IPS-18a (cell line): Measurements from ENCODE around the gene SRP68.

Source experiments
- H3K27ac ChIP-seq: one replicate; pipeline ENCODE4 v1.5.1; 2013; ENCODE audit warnings: low read length
- H3K27me3 ChIP-seq: one replicate; pipeline ENCODE4 v1.6.1; 2013; ENCODE audit warnings: mild to moderate bottlenecking, low read length; ENCODE audit not compliant: control insufficient read depth, insufficient read depth
- H3K36me3 ChIP-seq: one replicate; pipeline ENCODE4 v1.6.1; 2013; ENCODE audit warnings: low read depth, low read length; ENCODE audit not compliant: control insufficient read depth
- H3K4me1 ChIP-seq: one replicate; pipeline ENCODE4 v1.6.1; 2013; ENCODE audit warnings: low read depth, low read length; ENCODE audit not compliant: control insufficient read depth
- H3K4me3 ChIP-seq: one replicate; pipeline ENCODE4 v1.5.1; 2013; ENCODE audit warnings: low read length
- H3K9ac ChIP-seq: one replicate; pipeline ENCODE4 v1.6.1; 2013; ENCODE audit warnings: mild to moderate bottlenecking, low read length, moderate library complexity
- H3K9me3 ChIP-seq: one replicate; pipeline ENCODE4 v1.6.1; 2013; ENCODE audit warnings: low read depth, low read length; ENCODE audit not compliant: control insufficient read depth

Gene SRP68

DNA sequence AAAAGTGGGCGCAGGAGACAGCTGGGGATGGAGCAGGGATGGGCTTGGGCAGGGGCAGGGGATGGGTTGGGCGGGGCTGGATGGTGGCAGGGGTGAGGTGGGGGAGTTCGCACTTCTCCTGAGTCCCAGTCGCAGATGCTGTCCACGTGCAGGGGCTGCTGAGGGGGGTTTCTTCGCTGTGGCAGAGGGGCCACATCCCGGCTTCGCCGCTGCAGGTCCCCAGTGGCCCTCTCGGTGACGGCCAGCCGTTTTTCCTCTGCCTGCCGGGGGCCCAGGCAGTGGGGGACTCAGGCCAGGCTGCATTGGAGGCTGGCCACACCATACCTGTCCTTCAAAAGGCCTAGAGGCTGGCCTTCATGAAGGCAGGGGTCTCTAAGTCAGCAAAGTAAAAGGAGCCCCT is 53.5 kb downstream of the SRP68 start:
- H3K4me3 ChIP-seq: no peak overlapping the region
- H3K27me3 ChIP-seq: no peaks in the 10 kb centered on the region
- H3K9ac ChIP-seq: no peak overlapping the region
- no peak overlapping the region for H3K27ac ChIP-seq
- H3K4me1 ChIP-seq: peaks cover 3% of the 10 kb centered on the region
- no peaks in the 10 kb centered on the region for H3K36me3 ChIP-seq
- no peaks in the 10 kb centered on the region for H3K9me3 ChIP-seq

DNA sequence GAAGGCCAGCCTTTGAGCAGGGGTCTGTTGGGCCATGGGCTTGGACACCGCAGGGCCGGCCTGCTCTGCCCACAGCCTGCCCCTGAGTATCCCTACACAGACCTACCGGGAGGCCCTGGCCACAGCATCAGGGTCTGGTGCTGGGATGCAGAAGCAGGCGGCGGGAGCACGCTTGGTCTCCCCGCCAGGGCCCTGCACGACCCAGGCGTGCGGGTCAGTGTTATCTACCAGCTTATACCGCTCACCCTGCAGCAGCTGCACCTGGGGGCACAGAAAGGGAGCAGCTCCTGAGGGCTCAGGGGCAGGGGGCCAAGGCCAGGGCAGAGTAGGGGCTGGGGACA is 54.0 kb downstream of the SRP68 start:
- Histone ChIP-seq H3K9me3 (no peaks in the 10 kb centered on the region), H3K4me1 (peaks cover 3% of the 10 kb centered on the region), H3K36me3 (no peaks in the 10 kb centered on the region), H3K27me3 (no peaks in the 10 kb centered on the region), H3K27ac (no peak overlapping the region), H3K4me3 (no peak overlapping the region), H3K9ac (no peak overlapping the region)

DNA sequence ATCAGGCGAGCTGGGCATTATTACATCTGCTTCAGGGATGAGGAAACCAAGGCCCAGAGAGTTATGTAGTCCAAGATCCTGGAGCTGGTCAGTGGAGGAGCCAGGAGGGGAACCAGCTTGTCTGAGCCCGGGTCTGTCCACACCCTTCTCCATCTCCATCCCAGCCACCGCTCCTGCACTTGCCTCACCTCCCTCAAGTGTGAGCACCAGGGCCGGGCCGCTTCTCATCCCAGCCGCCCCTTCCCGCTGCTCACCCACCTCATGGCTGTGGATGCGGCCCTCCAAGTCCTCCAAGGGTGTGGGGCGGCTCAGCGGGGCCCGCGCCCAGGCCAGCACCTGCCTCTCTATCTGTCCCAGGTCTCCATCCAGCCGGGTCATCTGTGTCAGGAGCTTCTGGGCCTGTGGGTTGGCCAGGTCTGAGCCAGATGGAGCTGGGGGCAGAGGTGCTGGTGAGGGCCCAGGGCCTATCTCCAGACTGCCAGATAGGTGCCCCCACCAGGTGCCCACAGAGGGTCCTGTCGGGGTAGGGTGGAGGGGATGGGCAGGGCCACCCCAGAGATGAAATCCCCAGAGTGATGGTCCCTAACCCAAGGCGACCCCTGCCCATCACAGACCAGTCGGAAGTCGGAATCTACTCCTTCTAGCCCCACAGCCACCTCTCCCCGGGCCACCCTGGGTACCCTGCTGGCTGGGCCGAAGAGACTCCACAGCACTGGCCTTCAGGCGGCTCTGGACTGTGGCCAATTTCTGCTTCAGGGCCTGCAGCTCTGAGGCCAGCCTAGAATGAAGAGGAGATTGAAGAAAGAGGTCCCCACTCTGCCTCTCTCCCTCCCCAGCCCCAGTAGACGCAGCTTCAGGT is 54.6 kb downstream of the SRP68 start:
- Histone ChIP-seq H3K27ac (no peak overlapping the region), H3K27me3 (no peaks in the 10 kb centered on the region), H3K4me3 (no peak overlapping the region), H3K9ac (no peak overlapping the region), H3K36me3 (no peaks in the 10 kb centered on the region), H3K4me1 (peaks cover 3% of the 10 kb centered on the region), H3K9me3 (no peaks in the 10 kb centered on the region)

DNA sequence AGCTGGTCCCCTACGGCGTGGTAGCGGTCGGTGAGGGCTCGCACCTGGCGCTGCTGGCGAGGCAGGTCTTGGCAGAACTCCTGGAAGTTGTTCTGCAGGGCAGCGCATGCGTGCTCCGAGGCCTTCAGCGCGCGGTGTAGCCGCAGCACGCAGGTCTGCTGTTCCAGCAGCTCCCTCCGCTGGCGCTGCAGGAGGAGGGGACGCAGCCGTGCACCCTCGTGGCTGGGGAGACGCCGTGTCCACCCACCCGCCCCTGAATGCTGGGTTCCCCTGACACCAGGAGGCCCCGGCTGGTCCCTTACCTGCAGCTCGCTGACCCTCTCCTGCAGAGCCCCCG is 57.4 kb downstream of the SRP68 start:
- Histone ChIP-seq H3K4me1 (peaks cover 3% of the 10 kb centered on the region), H3K27me3 (no peaks in the 10 kb centered on the region), H3K9ac (no peak overlapping the region), H3K27ac (no peak overlapping the region), H3K36me3 (no peaks in the 10 kb centered on the region), H3K9me3 (no peaks in the 10 kb centered on the region), H3K4me3 (no peak overlapping the region)

DNA sequence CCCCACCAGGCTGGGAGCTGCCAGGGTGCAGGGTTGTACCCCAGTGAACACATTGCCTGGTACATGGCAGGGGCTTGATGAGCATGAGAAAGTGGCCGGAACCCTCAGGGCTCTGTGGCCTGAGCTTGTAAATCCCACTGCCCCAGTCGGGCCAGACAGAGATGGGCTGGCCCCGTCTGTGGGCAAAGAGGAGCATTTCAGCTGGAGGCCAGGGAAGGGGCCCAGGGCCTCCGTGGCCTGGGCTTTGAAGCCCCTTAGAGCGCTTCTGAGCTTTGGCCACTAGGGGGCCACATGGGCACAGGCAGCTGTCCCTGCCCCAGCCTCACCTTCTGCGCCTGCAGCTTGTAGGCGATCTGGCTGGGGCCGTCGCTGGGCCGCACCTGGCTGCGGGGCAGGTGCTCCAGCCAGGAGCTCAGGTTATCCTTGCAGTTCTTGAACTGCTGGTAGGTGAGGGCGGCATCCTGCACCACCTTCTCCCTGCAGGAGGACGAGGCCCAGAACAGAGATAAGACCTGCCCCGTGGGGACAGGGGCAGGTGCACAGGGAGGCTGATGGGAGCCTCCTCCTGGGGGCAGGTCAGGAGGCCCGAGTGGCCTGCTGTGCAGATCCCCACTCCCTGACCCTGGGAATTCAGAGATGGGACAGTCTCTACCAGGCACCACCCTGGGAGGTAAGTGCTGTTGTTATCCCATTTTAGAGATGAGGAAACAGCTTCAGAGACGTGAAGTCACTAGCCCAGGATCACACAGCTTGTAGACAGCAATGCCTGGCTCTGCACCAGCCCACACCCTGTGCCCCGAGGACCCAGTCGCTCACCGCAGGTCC is 58.0 kb downstream of the SRP68 start:
- Histone ChIP-seq H3K4me3 (no peak overlapping the region), H3K27me3 (no peaks in the 10 kb centered on the region), H3K9me3 (no peaks in the 10 kb centered on the region), H3K4me1 (peaks cover 3% of the 10 kb centered on the region), H3K27ac (no peak overlapping the region), H3K9ac (no peak overlapping the region), H3K36me3 (no peaks in the 10 kb centered on the region)

DNA sequence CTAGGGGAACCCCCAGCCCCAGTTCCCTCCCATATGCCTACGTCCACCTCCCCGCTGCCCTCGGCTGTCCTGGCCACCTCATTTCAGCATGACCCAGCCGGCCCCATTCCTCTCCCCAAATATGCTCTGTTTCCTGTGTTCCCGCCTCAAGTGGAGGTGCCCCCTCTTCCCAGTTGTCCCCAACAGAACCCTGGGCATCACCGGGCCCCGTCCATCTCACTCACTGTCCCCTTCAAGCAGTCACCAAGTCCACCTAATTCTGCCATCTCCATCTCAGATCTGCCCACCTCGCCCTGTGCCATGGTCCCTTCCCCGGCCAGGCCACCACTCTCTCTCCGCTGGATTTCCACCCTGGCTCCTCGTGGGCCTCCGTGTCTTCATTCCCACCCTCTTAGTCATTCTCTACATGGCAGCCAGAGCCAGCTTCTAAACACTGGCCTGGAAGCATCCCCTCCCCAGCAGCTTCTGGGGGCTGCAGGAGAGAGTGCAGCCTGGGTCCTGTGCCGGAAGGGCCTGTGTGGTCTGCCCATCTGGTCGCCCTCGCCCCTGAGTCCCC is 58.9 kb downstream of the SRP68 start:
- H3K27ac ChIP-seq: no peak overlapping the region
- H3K4me3 ChIP-seq: no peak overlapping the region
- peaks cover 3% of the 10 kb centered on the region for H3K4me1 ChIP-seq
- no peaks in the 10 kb centered on the region for H3K36me3 ChIP-seq
- no peaks in the 10 kb centered on the region for H3K9me3 ChIP-seq
- H3K27me3 ChIP-seq: no peaks in the 10 kb centered on the region
- H3K9ac ChIP-seq: no peak overlapping the region

DNA sequence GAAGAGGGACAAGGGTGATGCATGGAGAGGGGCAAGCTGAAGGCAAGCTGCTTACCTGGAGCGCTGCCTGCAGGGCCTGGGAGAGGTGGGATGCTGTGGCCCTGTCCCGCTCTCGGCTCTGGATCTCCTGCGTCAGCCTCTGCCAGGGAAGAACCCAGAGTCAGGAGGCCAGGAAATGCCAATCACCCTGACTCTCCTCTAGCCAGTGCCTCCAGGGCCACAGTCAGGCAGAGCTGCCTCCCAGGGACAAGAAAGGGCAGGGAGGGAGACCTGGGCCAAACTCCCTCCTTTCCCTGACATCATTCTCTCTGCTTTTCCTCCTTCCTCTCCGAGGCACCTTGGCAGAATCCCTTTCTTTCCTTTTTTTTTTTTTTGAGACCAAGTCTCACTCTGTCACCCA is 60.4 kb downstream of the SRP68 start:
- Histone ChIP-seq H3K27me3 (no peaks in the 10 kb centered on the region), H3K27ac (no peak overlapping the region), H3K9ac (no peak overlapping the region), H3K36me3 (no peaks in the 10 kb centered on the region), H3K4me1 (peaks cover 3% of the 10 kb centered on the region), H3K4me3 (no peak overlapping the region), H3K9me3 (no peaks in the 10 kb centered on the region)

DNA sequence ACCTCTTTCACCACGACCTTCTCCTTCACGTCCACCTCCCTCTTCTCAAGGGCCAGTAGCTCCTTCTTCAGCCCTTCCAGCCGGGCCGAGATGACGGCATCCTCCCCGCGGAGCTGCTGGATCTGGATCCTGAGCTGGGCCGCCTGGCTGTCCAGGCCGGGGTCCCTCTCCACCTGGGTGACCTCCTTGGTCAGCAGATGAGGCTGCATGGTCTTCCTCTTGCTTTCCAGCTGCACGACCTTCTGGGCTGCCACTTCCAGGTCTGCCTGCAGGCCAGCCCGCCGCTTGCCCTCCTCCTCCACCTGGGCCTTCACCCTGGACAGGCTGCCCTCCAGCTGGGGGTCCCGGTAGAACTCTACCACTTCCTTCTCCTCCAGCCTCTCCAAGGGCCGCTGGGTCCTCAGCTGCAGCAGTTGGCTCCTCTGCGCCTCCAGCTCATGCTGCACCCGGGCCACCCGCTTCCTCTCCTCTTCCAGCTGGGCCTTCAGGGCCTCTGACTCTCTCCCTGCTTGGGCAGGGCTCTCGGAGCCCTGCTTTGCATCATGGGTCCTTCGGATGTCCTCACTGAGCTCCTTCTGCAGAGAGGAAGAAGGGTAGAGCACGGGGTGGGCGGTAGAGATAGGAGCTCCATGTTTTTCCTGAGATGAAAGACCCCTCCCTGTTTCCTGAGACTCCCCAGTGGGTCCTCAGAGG is 62.2 kb downstream of the SRP68 start:
- H3K4me3 ChIP-seq: no peak overlapping the region
- H3K27ac ChIP-seq: no peak overlapping the region
- no peaks in the 10 kb centered on the region for H3K36me3 ChIP-seq
- peaks cover 3% of the 10 kb centered on the region for H3K4me1 ChIP-seq
- H3K9ac ChIP-seq: no peak overlapping the region
- no peaks in the 10 kb centered on the region for H3K27me3 ChIP-seq
- no peaks in the 10 kb centered on the region for H3K9me3 ChIP-seq

DNA sequence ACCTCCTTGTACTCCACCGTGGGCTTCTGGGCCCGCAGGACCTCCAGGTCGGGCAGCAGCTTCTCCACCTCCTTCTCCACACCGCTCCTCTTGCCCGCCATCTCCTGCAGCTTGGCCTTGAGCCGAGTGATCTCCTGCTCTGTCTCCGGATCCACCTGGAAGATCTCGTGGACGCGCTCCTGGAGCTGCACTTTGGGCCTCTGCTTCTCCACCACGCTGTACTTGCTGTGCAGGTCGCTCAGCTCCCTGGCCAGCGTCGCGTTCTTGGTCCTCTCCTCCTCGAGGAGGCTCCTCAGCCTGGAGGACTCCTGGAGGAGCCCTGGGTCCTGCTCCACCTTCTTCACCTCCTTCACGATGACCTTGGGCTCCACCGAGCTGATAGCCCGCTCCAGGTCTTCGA is 62.9 kb downstream of the SRP68 start:
- no peak overlapping the region for H3K9ac ChIP-seq
- no peaks in the 10 kb centered on the region for H3K27me3 ChIP-seq

DNA sequence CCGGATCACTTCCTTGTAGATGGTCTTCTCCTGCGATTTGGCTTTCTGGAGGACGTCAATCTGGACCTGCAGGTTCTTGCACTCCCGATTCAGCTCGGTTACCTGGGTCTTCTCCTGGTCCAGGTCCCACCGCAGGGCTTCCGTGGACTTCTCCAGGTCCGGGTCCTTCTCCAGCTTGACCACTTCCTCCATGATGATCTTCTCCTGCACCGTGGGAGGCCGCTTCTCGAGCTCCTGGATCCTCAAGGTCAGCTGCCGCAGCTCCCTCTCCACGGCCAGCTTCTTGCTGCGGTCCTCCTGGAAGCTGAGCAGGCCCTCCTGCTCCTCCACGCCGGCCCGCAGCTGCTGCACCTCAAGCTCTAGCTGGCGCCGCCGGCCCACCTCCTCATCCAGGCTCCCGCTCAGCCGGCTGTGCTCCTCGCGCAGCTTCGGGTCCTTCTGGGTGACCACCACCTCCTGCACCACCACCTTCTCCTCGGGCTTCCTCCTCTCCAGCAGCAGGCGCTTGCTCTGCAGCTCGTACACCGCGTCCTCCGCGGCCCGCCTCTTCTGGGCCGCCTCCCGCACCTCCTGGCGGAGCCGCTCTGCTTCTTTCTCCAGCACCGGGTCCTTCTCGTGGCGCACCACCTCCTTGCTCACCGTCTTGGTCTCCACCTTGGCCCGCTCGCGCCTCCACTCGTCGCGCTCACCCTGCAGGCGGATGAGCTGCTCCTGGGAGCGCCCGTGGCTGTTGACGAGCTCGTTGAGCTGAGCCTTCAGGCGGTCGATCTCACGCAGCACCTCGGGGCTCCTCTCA is 63.5 kb downstream of the SRP68 start:
- Histone ChIP-seq H3K27ac (no peak overlapping the region), H3K36me3 (no peaks in the 10 kb centered on the region), H3K9me3 (no peaks in the 10 kb centered on the region), H3K4me1 (peaks cover under 1% of the 10 kb centered on the region), H3K27me3 (no peaks in the 10 kb centered on the region), H3K9ac (no peak overlapping the region), H3K4me3 (no peak overlapping the region)

More for the DNA sequence above, 62.9 kb downstream of the SRP68 start:
- Histone ChIP-seq H3K36me3 (no peaks in the 10 kb centered on the region), H3K4me1 (peaks cover 3% of the 10 kb centered on the region), H3K4me3 (no peak overlapping the region), H3K9me3 (no peaks in the 10 kb centered on the region), H3K27ac (no peak overlapping the region)

DNA sequence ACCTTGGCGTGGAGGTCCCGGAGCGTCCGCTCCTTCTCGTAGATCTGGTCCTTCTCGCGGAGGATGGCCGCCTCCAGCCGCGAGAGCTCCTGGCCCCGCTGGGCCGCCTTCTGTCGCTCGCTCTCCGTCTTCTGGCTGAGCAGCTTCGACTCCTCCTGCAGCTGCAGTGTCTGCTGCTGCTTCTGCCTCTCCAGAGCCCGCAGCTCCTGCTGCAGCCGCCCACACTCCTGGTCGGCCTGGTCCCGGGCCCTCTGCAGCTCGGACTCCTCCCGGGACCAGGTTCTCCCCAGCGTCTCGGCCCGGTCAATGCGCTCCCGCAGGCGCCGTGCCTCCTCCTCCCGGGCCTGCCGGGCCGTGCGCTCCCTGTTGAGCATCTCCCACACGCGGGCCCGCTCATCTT is 64.1 kb downstream of the SRP68 start:
- H3K9me3 ChIP-seq: no peaks in the 10 kb centered on the region
- no peaks in the 10 kb centered on the region for H3K27me3 ChIP-seq
- no peaks in the 10 kb centered on the region for H3K4me1 ChIP-seq
- no peaks in the 10 kb centered on the region for H3K36me3 ChIP-seq
- H3K27ac ChIP-seq: no peak overlapping the region
- no peak overlapping the region for H3K9ac ChIP-seq
- no peak overlapping the region for H3K4me3 ChIP-seq
